ENCODE data around the gene SELENOI.

Gene SELENOI

GRCh38 chr2:26429779-26430578, 84.0 kb downstream of the SELENOI start:
- H3K4me3 ChIP-seq (ENCODE audit: low read length): no peak overlapping the region
- no peaks in the 10 kb centered on the region for H3K4me1 ChIP-seq (ENCODE audit: control insufficient read depth, insufficient read depth, low read length)
- no CpG with 5 or more reads among the region's 8 CpGs for WGBS (ENCODE audit: insufficient coverage, insufficient read length)

GRCh38 chr2:26430826-26431225, 84.9 kb downstream of the SELENOI start:
- Histone ChIP-seq H3K4me3 (ENCODE audit: low read length) (no peak overlapping the region), H3K9me3 (ENCODE audit: control insufficient read depth, insufficient read depth, low read length) (no peaks in the 10 kb centered on the region), H3K27ac (ENCODE audit: low read length) (no peak overlapping the region), H3K27me3 (ENCODE audit: control insufficient read depth, insufficient read depth, low read length) (no peaks in the 10 kb centered on the region), H3K4me1 (ENCODE audit: control insufficient read depth, insufficient read depth, low read length) (no peaks in the 10 kb centered on the region), H3K36me3 (ENCODE audit: control insufficient read depth, insufficient read depth, low read length) (no peaks in the 10 kb centered on the region)
- DNase-seq (ENCODE audit: low read depth, low spot score): no peak
- WGBS (ENCODE audit: insufficient coverage, insufficient read length): no CpG with 5 or more reads among the region's 7 CpGs

More at GRCh38 chr2:26429779-26430578, 84.0 kb downstream of the SELENOI start:
- no peak overlapping the region for H3K27ac ChIP-seq (ENCODE audit: low read length)
- H3K9me3 ChIP-seq (ENCODE audit: control insufficient read depth, insufficient read depth, low read length): no peaks in the 10 kb centered on the region
- no peaks in the 10 kb centered on the region for H3K36me3 ChIP-seq (ENCODE audit: control insufficient read depth, insufficient read depth, low read length)
- no peaks in the 10 kb centered on the region for H3K27me3 ChIP-seq (ENCODE audit: control insufficient read depth, insufficient read depth, low read length)
- no peak for DNase-seq (ENCODE audit: low read depth, low spot score)

- Histone ChIP-seq H3K27me3 (ENCODE audit: control insufficient read depth, insufficient read depth, low read length) (no peaks in the 10 kb centered on the region), H3K4me1 (ENCODE audit: control insufficient read depth, insufficient read depth, low read length) (no peaks in the 10 kb centered on the region), H3K4me3 (ENCODE audit: low read length) (no peak overlapping the region), H3K36me3 (ENCODE audit: control insufficient read depth, insufficient read depth, low read length) (no peaks in the 10 kb centered on the region), H3K27ac (ENCODE audit: low read length) (no peak overlapping the region), H3K9me3 (ENCODE audit: control insufficient read depth, insufficient read depth, low read length) (no peaks in the 10 kb centered on the region)
- no peak for DNase-seq (ENCODE audit: low read depth, low spot score)
Observed at GRCh38 chr2:26432363-26432762, 86.4 kb downstream of the SELENOI start.

- no peak overlapping the region for H3K27ac ChIP-seq (ENCODE audit: low read length)
- no peaks in the 10 kb centered on the region for H3K36me3 ChIP-seq (ENCODE audit: control insufficient read depth, insufficient read depth, low read length)
- H3K9me3 ChIP-seq (ENCODE audit: control insufficient read depth, insufficient read depth, low read length): no peaks in the 10 kb centered on the region
- no peak overlapping the region for H3K4me3 ChIP-seq (ENCODE audit: low read length)
- WGBS (ENCODE audit: insufficient coverage, insufficient read length): no CpG with 5 or more reads among the region's 2 CpGs
- H3K27me3 ChIP-seq (ENCODE audit: control insufficient read depth, insufficient read depth, low read length): no peaks in the 10 kb centered on the region
- H3K4me1 ChIP-seq (ENCODE audit: control insufficient read depth, insufficient read depth, low read length): no peaks in the 10 kb centered on the region
- DNase-seq (ENCODE audit: low read depth, low spot score): no peak
Observed at GRCh38 chr2:26432859-26433258, 86.9 kb downstream of the SELENOI start.

- H3K4me1 ChIP-seq (ENCODE audit: control insufficient read depth, insufficient read depth, low read length): no peaks in the 10 kb centered on the region
- DNase-seq (ENCODE audit: low read depth, low spot score): no peak
- no peak overlapping the region for H3K27ac ChIP-seq (ENCODE audit: low read length)
- no peak overlapping the region for H3K4me3 ChIP-seq (ENCODE audit: low read length)
- WGBS (ENCODE audit: insufficient coverage, insufficient read length): no CpG with 5 or more reads among the region's 2 CpGs
- H3K9me3 ChIP-seq (ENCODE audit: control insufficient read depth, insufficient read depth, low read length): no peaks in the 10 kb centered on the region
- no peaks in the 10 kb centered on the region for H3K36me3 ChIP-seq (ENCODE audit: control insufficient read depth, insufficient read depth, low read length)
- no peaks in the 10 kb centered on the region for H3K27me3 ChIP-seq (ENCODE audit: control insufficient read depth, insufficient read depth, low read length)
Observed at GRCh38 chr2:26435106-26435505, 89.2 kb downstream of the SELENOI start.

GRCh38 chr2:26438526-26438925, 92.6 kb downstream of the SELENOI start:
- Histone ChIP-seq H3K4me1 (ENCODE audit: control insufficient read depth, insufficient read depth, low read length) (no peaks in the 10 kb centered on the region), H3K9me3 (ENCODE audit: control insufficient read depth, insufficient read depth, low read length) (no peaks in the 10 kb centered on the region), H3K4me3 (ENCODE audit: low read length) (no peak overlapping the region), H3K27ac (ENCODE audit: low read length) (no peak overlapping the region), H3K36me3 (ENCODE audit: control insufficient read depth, insufficient read depth, low read length) (no peaks in the 10 kb centered on the region), H3K27me3 (ENCODE audit: control insufficient read depth, insufficient read depth, low read length) (no peaks in the 10 kb centered on the region)
- no CpG with 5 or more reads among the region's 8 CpGs for whole genome bisulfite sequencing (ENCODE audit: insufficient coverage, insufficient read length)
- DNase-seq (ENCODE audit: low read depth, low spot score): no peak

GRCh38 chr2:26438926-26439325, 93.0 kb downstream of the SELENOI start:
- DNase-seq (ENCODE audit: low read depth, low spot score): no peak
- Histone ChIP-seq H3K4me3 (ENCODE audit: low read length) (no peak overlapping the region), H3K9me3 (ENCODE audit: control insufficient read depth, insufficient read depth, low read length) (no peaks in the 10 kb centered on the region), H3K27ac (ENCODE audit: low read length) (no peak overlapping the region), H3K27me3 (ENCODE audit: control insufficient read depth, insufficient read depth, low read length) (no peaks in the 10 kb centered on the region), H3K36me3 (ENCODE audit: control insufficient read depth, insufficient read depth, low read length) (no peaks in the 10 kb centered on the region), H3K4me1 (ENCODE audit: control insufficient read depth, insufficient read depth, low read length) (no peaks in the 10 kb centered on the region)
- WGBS (ENCODE audit: insufficient coverage, insufficient read length): no CpG with 5 or more reads among the region's 5 CpGs

GRCh38 chr2:26442301-26442700, 96.4 kb downstream of the SELENOI start:
- Histone ChIP-seq H3K36me3 (ENCODE audit: control insufficient read depth, insufficient read depth, low read length) (no peaks in the 10 kb centered on the region), H3K9me3 (ENCODE audit: control insufficient read depth, insufficient read depth, low read length) (no peaks in the 10 kb centered on the region), H3K27me3 (ENCODE audit: control insufficient read depth, insufficient read depth, low read length) (no peaks in the 10 kb centered on the region), H3K4me1 (ENCODE audit: control insufficient read depth, insufficient read depth, low read length) (no peaks in the 10 kb centered on the region), H3K27ac (ENCODE audit: low read length) (no peak overlapping the region), H3K4me3 (ENCODE audit: low read length) (no peak overlapping the region)
- DNase-seq (ENCODE audit: low read depth, low spot score): no peak
- WGBS (ENCODE audit: insufficient coverage, insufficient read length): no CpG with 5 or more reads among the region's 2 CpGs

GRCh38 chr2:26442707-26443106, 96.8 kb downstream of the SELENOI start:
- no peak overlapping the region for H3K27ac ChIP-seq (ENCODE audit: low read length)
- H3K4me3 ChIP-seq (ENCODE audit: low read length): no peak overlapping the region
- no peaks in the 10 kb centered on the region for H3K27me3 ChIP-seq (ENCODE audit: control insufficient read depth, insufficient read depth, low read length)
- no peak for DNase-seq (ENCODE audit: low read depth, low spot score)
- no peaks in the 10 kb centered on the region for H3K9me3 ChIP-seq (ENCODE audit: control insufficient read depth, insufficient read depth, low read length)
- H3K4me1 ChIP-seq (ENCODE audit: control insufficient read depth, insufficient read depth, low read length): no peaks in the 10 kb centered on the region
- no peaks in the 10 kb centered on the region for H3K36me3 ChIP-seq (ENCODE audit: control insufficient read depth, insufficient read depth, low read length)
- no CpG with 5 or more reads among the region's 3 CpGs for WGBS (ENCODE audit: insufficient coverage, insufficient read length)

- WGBS (ENCODE audit: insufficient coverage, insufficient read length): no CpG with 5 or more reads among the region's 7 CpGs
- Histone ChIP-seq H3K36me3 (ENCODE audit: control insufficient read depth, insufficient read depth, low read length) (no peaks in the 10 kb centered on the region), H3K4me1 (ENCODE audit: control insufficient read depth, insufficient read depth, low read length) (no peaks in the 10 kb centered on the region), H3K27ac (ENCODE audit: low read length) (no peak overlapping the region), H3K9me3 (ENCODE audit: control insufficient read depth, insufficient read depth, low read length) (no peaks in the 10 kb centered on the region), H3K4me3 (ENCODE audit: low read length) (no peak overlapping the region), H3K27me3 (ENCODE audit: control insufficient read depth, insufficient read depth, low read length) (no peaks in the 10 kb centered on the region)
- no peak for DNase-seq (ENCODE audit: low read depth, low spot score)
Observed at GRCh38 chr2:26444236-26444635, 98.3 kb downstream of the SELENOI start.
